WTC11 (cell line): Measurements from ENCODE around the gene FRMD4A. TPM values are rescaled to one million over a fixed set of nuclear protein-coding genes. Genes with fewer than 3 reads are reported as not detected.
"Not testable (repeated sequence)": the region's sequence is repeated elsewhere in the genome, so short reads cannot be mapped to it uniquely, and the experiment has no call there.

Experiments used
- ATAC-seq: fragments of 200-7000 bp; cut with Tn5 transposase; 2 replicates; pipeline ENCODE4 v1.10.0; 2021; ENCODE audit warnings: mild to moderate bottlenecking, moderate library complexity
- CTCF ChIA-PET: fragments of 300-600 bp; sonication (Branson Sonifier 250); formaldehyde crosslinking; loops from one replicate; lab custom pipeline; 2021; ENCODE audit warnings: antibody characterized with exemption; lab: Charles Lee
- POLR2A ChIA-PET: fragments of 350-600 bp; sonication (Branson Sonifier 250); formaldehyde crosslinking; loops from one replicate; lab custom pipeline; 2021; ENCODE audit warnings: antibody characterized with exemption; lab: Charles Lee
- DNase-seq: peaks from one replicate; pipeline ENCODE4 v3.0.0; 2021; ENCODE audit warnings: low spot score
- H3K27ac Mint-ChIP-seq: 2 replicates; pipeline ENCODE4 v1.8.0; 2021; ENCODE audit warnings: mixed read lengths
- H3K27me3 Mint-ChIP-seq: 2 replicates; pipeline ENCODE4 v1.8.0; 2021; ENCODE audit warnings: low read depth, mild to moderate bottlenecking, moderate library complexity, mixed read lengths
- H3K36me3 Mint-ChIP-seq: 2 replicates; pipeline ENCODE4 v1.8.0; 2021; ENCODE audit warnings: mixed read lengths
- H3K4me1 Mint-ChIP-seq: 2 replicates; pipeline ENCODE4 v1.8.0; 2022; ENCODE audit warnings: mixed read lengths
- H3K4me3 Mint-ChIP-seq: 2 replicates; pipeline ENCODE4 v1.8.0; 2021; ENCODE audit warnings: mild to moderate bottlenecking, moderate library complexity, mixed read lengths
- H3K9me3 Mint-ChIP-seq: 2 replicates; pipeline ENCODE4 v1.8.0; 2021; ENCODE audit warnings: mixed read lengths
- CBFB ChIP-seq: sonication (generic); formaldehyde crosslinking; IDR thresholded peaks from 2 replicates; pipeline ENCODE4 v1.8.1; 2022; ENCODE audit warnings: mild to moderate bottlenecking, low read depth, missing genetic modification reagents
- NFE2L1 ChIP-seq: sonication (generic); formaldehyde crosslinking; IDR thresholded peaks from 2 replicates; pipeline ENCODE4 v1.8.1; 2023; ENCODE audit warnings: missing genetic modification reagents
- TEAD4 ChIP-seq: sonication (generic); formaldehyde crosslinking; IDR thresholded peaks from 2 replicates; pipeline ENCODE4 v1.8.0; 2022; ENCODE audit warnings: mild to moderate bottlenecking, missing genetic modification reagents
- ZNF121 ChIP-seq: sonication (generic); formaldehyde crosslinking; IDR thresholded peaks from 2 replicates; pipeline ENCODE4 v1.8.0; 2023; ENCODE audit warnings: missing genetic modification reagents
- ZNF317 ChIP-seq: sonication (generic); formaldehyde crosslinking; IDR thresholded peaks from 2 replicates; pipeline ENCODE4 v1.8.1; 2023; ENCODE audit warnings: low read depth, mild to moderate bottlenecking, moderate library complexity, missing genetic modification reagents, borderline replicate concordance
- total RNA-seq: library from RNA; stranded (reverse); gene quantifications from 3 replicates; pipeline ENCODE4 v1.2.3, GENCODE V29; 2021
- TF ChIP-seq, protein P1 (sequence below): fragments of 250-450 bp; sonication (Bioruptor Pico); conservative IDR thresholded peaks from 2 replicates; pipeline ENCODE4 v1.9.0; 2021; ENCODE audit warnings: mild to moderate bottlenecking
- TF ChIP-seq, protein P2 (sequence below): sonication (generic); formaldehyde crosslinking; IDR thresholded peaks from 2 replicates; pipeline ENCODE4 v1.8.0; 2022; ENCODE audit warnings: mild to moderate bottlenecking, missing genetic modification reagents
- TF ChIP-seq, protein P3 (sequence below): fragments of 250-450 bp; sonication (Bioruptor Pico); IDR thresholded peaks from 2 replicates; pipeline ENCODE4 v1.9.0; 2021; ENCODE audit warnings: mild to moderate bottlenecking
- TF ChIP-seq, protein P4 (sequence below): sonication (generic); formaldehyde crosslinking; IDR thresholded peaks from 2 replicates; pipeline ENCODE4 v1.8.0; 2023; ENCODE audit warnings: missing genetic modification reagents
- TF ChIP-seq, protein P5 (sequence below): sonication (generic); formaldehyde crosslinking; IDR thresholded peaks from 2 replicates; pipeline ENCODE4 v1.8.1; 2023; ENCODE audit warnings: mild to moderate bottlenecking, missing genetic modification reagents, borderline replicate concordance
- TF ChIP-seq, protein P6 (sequence below): fragments of 250-450 bp; sonication (Bioruptor Pico); IDR thresholded peaks from 2 replicates; pipeline ENCODE4 v1.9.0; 2021; ENCODE audit warnings: mild to moderate bottlenecking, borderline replicate concordance
- TF ChIP-seq, protein P7 (sequence below): sonication (generic); formaldehyde crosslinking; conservative IDR thresholded peaks from 2 replicates; pipeline ENCODE4 v1.8.1; 2023; ENCODE audit warnings: mild to moderate bottlenecking, low read depth, missing genetic modification reagents, moderate library complexity

The FRMD4A gene
- total RNA-seq, 1 experiment from 2014 or later, result 35.5 TPM

DNA sequence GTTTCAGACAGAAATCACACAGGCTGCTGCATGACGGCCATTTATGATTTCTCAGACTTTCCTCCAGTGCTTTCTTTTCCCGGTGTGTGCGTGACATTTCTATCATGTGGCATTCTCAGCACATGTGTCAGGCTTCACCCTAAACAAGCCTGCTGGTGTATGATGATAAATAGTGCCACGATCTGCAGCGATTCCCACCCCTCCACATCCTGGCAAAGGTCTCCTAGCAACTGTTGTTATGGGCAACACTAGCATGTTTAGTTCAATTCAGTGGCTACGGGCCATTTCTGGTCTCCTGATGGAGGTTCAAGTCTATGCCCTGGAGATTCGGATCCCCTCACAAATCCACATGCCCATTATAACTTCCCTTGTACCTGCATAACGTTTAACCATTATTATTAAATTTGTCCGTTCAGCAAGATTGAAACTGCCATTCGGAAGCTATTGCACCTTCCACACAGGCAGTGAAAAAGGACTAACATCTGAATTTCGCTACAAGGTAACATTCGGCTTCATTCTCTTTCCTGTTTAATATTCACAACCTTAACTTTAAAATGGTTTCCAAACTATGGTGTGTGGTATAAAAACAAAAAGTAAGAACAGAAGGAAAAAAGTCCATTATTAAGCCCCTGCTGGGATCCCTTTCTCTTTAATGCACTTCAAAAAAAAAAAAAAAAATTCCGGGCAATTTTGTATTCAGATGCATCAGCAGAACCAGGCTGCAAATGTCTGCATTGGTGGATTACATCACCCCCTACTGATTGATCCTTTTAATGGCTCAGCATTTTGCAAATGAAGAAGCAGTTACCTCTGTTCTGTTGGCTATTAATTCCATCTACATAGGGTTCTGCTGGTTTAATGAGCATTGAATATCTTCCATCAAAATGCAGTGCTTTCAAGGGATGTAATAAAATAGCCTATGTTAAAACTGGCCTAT lies 90.2 kb downstream of the FRMD4A start (continued):
- TF ChIP-seq, protein P1, sequence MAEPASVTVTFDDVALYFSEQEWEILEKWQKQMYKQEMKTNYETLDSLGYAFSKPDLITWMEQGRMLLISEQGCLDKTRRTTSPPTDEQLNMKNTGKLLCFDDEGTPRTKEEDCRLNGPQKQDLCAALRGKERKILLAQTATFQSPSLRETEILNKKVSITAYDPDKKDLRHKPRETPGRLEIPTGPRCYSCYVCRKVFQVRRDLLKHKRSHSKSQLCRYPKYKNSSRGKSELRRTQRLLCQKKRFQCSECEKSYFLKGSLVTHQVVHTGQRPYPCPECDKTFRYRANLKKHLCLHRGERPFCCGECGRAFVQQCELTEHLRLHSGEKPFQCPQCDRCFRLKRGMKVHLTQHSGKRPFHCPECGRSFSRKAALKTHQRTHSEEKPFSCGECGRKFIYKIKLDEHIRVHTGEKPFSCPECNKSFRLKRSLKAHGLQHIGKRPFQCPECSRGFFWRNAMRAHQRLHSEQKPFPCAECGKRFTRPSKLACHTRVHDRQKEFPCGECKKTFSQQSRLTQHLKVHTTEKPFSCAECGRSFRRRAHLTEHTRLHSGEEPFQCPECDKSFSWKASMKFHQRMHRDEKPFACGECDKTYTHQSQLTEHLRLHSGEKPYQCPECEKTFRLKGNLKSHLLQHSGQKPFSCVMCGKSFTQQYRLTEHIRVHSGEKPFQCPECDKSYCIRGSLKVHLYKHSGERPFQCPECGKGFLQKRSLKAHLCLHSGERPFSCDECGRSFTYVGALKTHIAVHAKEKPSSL (CRISPR knock-in tag), result no peak
- TF ChIP-seq NFE2L1, result no peak
- TF ChIP-seq, protein P2, sequence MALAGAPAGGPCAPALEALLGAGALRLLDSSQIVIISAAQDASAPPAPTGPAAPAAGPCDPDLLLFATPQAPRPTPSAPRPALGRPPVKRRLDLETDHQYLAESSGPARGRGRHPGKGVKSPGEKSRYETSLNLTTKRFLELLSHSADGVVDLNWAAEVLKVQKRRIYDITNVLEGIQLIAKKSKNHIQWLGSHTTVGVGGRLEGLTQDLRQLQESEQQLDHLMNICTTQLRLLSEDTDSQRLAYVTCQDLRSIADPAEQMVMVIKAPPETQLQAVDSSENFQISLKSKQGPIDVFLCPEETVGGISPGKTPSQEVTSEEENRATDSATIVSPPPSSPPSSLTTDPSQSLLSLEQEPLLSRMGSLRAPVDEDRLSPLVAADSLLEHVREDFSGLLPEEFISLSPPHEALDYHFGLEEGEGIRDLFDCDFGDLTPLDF (CRISPR knock-in tag), result no peak

DNA sequence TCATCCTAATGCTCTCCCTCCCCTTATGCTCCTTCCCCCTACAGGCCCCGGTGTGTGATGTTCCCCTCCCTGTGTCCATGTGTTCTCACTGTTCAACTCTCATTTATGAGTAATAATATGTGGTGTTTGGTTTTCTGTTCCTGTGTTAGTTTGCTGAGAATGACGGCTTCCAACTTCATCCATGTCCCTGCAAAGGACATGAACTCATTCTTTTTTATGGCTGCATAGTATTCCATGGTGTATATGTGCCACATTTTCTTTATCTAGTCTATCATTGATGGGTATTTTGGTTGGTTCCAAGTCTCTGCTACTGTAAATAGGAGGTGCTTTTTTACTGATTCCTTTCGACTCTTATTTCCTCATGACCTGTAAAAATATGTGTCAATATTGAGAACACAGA lies 92.1 kb downstream of the FRMD4A start:
- Mint-ChIP-seq H3K4me1 (peaks cover 24% of the 10 kb centered on the region), H3K9me3 (peaks cover 17% of the 10 kb centered on the region)
- POLR2A ChIA-PET, CTCF ChIA-PET, H3K27me3 Mint-ChIP-seq, H3K36me3 Mint-ChIP-seq, H3K27ac Mint-ChIP-seq, DNase-seq, ATAC-seq, H3K4me3 Mint-ChIP-seq: not testable (repeated sequence)

DNA sequence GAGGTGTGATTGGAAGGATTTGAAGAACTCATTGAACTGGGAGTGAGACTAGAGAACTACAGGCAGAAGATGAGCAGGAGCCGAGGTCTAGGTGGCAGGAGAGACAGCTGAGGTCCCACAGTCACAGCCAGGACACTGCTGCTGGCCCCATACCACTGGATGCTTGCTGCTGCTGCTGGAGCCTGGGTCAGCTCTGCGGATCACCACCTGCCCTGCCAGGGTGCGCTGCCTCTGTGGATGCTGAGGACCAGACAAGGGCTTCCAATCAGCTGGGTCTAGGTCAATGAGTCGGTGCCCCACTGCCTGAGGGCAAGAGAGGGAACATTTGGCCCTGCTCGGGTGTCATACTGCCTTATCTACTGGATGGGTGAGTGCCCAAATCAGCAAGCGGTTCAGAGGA lies 94.4 kb downstream of the FRMD4A start:
- no peak overlapping the region for H3K4me3 Mint-ChIP-seq
- ChIA-PET CTCF (interaction anchor here (1.2 to 1.3 kb wide), 2 partner anchors 36 to 39 kb away, joined by 5 read pairs; no protein-coding TSS in a partner anchor), POLR2A (no interaction called here)
- no peaks in the 10 kb centered on the region for H3K36me3 Mint-ChIP-seq
- H3K27me3 Mint-ChIP-seq, result peaks cover 4% of the 10 kb centered on the region; the same call in 1 of the 2 replicates
- peaks cover 6% of the 10 kb centered on the region for H3K9me3 Mint-ChIP-seq
- DNase-seq (no peak), ATAC-seq (no peak)
- no peak overlapping the region for H3K27ac Mint-ChIP-seq
- H3K4me1 Mint-ChIP-seq, result peaks cover 36% of the 10 kb centered on the region
- TF ChIP-seq, protein P3, sequence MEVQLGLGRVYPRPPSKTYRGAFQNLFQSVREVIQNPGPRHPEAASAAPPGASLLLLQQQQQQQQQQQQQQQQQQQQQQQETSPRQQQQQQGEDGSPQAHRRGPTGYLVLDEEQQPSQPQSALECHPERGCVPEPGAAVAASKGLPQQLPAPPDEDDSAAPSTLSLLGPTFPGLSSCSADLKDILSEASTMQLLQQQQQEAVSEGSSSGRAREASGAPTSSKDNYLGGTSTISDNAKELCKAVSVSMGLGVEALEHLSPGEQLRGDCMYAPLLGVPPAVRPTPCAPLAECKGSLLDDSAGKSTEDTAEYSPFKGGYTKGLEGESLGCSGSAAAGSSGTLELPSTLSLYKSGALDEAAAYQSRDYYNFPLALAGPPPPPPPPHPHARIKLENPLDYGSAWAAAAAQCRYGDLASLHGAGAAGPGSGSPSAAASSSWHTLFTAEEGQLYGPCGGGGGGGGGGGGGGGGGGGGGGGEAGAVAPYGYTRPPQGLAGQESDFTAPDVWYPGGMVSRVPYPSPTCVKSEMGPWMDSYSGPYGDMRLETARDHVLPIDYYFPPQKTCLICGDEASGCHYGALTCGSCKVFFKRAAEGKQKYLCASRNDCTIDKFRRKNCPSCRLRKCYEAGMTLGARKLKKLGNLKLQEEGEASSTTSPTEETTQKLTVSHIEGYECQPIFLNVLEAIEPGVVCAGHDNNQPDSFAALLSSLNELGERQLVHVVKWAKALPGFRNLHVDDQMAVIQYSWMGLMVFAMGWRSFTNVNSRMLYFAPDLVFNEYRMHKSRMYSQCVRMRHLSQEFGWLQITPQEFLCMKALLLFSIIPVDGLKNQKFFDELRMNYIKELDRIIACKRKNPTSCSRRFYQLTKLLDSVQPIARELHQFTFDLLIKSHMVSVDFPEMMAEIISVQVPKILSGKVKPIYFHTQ (CRISPR knock-in tag), result no peak
- TF ChIP-seq, protein P4, sequence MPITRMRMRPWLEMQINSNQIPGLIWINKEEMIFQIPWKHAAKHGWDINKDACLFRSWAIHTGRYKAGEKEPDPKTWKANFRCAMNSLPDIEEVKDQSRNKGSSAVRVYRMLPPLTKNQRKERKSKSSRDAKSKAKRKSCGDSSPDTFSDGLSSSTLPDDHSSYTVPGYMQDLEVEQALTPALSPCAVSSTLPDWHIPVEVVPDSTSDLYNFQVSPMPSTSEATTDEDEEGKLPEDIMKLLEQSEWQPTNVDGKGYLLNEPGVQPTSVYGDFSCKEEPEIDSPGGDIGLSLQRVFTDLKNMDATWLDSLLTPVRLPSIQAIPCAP (CRISPR knock-in tag), result no peak
- TF ChIP-seq ZNF317 (CRISPR knock-in tag), result no peak
- TF ChIP-seq, protein P5, sequence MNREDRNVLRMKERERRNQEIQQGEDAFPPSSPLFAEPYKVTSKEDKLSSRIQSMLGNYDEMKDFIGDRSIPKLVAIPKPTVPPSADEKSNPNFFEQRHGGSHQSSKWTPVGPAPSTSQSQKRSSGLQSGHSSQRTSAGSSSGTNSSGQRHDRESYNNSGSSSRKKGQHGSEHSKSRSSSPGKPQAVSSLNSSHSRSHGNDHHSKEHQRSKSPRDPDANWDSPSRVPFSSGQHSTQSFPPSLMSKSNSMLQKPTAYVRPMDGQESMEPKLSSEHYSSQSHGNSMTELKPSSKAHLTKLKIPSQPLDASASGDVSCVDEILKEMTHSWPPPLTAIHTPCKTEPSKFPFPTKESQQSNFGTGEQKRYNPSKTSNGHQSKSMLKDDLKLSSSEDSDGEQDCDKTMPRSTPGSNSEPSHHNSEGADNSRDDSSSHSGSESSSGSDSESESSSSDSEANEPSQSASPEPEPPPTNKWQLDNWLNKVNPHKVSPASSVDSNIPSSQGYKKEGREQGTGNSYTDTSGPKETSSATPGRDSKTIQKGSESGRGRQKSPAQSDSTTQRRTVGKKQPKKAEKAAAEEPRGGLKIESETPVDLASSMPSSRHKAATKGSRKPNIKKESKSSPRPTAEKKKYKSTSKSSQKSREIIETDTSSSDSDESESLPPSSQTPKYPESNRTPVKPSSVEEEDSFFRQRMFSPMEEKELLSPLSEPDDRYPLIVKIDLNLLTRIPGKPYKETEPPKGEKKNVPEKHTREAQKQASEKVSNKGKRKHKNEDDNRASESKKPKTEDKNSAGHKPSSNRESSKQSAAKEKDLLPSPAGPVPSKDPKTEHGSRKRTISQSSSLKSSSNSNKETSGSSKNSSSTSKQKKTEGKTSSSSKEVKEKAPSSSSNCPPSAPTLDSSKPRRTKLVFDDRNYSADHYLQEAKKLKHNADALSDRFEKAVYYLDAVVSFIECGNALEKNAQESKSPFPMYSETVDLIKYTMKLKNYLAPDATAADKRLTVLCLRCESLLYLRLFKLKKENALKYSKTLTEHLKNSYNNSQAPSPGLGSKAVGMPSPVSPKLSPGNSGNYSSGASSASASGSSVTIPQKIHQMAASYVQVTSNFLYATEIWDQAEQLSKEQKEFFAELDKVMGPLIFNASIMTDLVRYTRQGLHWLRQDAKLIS, result no peak
- TF ChIP-seq CBFB, result no peak
- no peak for TF ChIP-seq NFE2L1
- TF ChIP-seq, protein P6, sequence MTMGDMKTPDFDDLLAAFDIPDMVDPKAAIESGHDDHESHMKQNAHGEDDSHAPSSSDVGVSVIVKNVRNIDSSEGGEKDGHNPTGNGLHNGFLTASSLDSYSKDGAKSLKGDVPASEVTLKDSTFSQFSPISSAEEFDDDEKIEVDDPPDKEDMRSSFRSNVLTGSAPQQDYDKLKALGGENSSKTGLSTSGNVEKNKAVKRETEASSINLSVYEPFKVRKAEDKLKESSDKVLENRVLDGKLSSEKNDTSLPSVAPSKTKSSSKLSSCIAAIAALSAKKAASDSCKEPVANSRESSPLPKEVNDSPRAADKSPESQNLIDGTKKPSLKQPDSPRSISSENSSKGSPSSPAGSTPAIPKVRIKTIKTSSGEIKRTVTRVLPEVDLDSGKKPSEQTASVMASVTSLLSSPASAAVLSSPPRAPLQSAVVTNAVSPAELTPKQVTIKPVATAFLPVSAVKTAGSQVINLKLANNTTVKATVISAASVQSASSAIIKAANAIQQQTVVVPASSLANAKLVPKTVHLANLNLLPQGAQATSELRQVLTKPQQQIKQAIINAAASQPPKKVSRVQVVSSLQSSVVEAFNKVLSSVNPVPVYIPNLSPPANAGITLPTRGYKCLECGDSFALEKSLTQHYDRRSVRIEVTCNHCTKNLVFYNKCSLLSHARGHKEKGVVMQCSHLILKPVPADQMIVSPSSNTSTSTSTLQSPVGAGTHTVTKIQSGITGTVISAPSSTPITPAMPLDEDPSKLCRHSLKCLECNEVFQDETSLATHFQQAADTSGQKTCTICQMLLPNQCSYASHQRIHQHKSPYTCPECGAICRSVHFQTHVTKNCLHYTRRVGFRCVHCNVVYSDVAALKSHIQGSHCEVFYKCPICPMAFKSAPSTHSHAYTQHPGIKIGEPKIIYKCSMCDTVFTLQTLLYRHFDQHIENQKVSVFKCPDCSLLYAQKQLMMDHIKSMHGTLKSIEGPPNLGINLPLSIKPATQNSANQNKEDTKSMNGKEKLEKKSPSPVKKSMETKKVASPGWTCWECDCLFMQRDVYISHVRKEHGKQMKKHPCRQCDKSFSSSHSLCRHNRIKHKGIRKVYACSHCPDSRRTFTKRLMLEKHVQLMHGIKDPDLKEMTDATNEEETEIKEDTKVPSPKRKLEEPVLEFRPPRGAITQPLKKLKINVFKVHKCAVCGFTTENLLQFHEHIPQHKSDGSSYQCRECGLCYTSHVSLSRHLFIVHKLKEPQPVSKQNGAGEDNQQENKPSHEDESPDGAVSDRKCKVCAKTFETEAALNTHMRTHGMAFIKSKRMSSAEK (CRISPR knock-in tag), result no peak
- no peak for TF ChIP-seq ZNF121 (CRISPR knock-in tag)
- TF ChIP-seq, protein P7, sequence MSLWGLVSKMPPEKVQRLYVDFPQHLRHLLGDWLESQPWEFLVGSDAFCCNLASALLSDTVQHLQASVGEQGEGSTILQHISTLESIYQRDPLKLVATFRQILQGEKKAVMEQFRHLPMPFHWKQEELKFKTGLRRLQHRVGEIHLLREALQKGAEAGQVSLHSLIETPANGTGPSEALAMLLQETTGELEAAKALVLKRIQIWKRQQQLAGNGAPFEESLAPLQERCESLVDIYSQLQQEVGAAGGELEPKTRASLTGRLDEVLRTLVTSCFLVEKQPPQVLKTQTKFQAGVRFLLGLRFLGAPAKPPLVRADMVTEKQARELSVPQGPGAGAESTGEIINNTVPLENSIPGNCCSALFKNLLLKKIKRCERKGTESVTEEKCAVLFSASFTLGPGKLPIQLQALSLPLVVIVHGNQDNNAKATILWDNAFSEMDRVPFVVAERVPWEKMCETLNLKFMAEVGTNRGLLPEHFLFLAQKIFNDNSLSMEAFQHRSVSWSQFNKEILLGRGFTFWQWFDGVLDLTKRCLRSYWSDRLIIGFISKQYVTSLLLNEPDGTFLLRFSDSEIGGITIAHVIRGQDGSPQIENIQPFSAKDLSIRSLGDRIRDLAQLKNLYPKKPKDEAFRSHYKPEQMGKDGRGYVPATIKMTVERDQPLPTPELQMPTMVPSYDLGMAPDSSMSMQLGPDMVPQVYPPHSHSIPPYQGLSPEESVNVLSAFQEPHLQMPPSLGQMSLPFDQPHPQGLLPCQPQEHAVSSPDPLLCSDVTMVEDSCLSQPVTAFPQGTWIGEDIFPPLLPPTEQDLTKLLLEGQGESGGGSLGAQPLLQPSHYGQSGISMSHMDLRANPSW, result no peak
- no peak for TF ChIP-seq TEAD4
